Endothelial cell of umbilical vein (primary cell): Measurements from ENCODE around the gene ATXN2. TPM values are rescaled to one million over a fixed set of nuclear protein-coding genes. Genes with fewer than 3 reads are reported as not detected.

Experiments
- BruUV-seq: library from RNA; stranded (reverse); fragments of 400-500 nt; replicated peaks from 2 replicates; lab custom pipeline; 2021; lab: Mats Ljungman, UMichigan
- CTCF ChIA-PET: fragments of 300-600, 350-600 bp; sonication (Branson Sonifier 250); formaldehyde crosslinking; loops from one replicate; lab custom pipeline; 2021; ENCODE audit warnings: antibody characterized with exemption, inconsistent platforms; lab: Charles Lee
- POLR2A ChIA-PET: fragments of 300-600, 350-600 bp; sonication (Branson Sonifier 250); formaldehyde crosslinking; loops from one replicate; lab custom pipeline; 2021; ENCODE audit warnings: antibody characterized with exemption, inconsistent platforms; lab: Charles Lee
- DNase-seq: peaks from one replicate; pipeline ENCODE4 v3.0.0-alpha.2; 2011; ENCODE audit warnings: low read depth, low spot score
- FAIRE-seq: peaks from 2 replicates; lab custom pipeline; 2011; peaks lifted over from hg19 to GRCh38; lab: Jason Lieb, UNC
- H2AFZ ChIP-seq: 2 replicates; pipeline ENCODE4 v1.6.0; 2012; ENCODE audit warnings: low read depth, low read length, control low read depth, inconsistent platforms
- H3K27ac ChIP-seq: 2 replicates; pipeline ENCODE4 v1.5.1; 2011; ENCODE audit warnings: low read depth, mild to moderate bottlenecking, control low read depth, low read length, moderate library complexity; ENCODE audit not compliant: insufficient read depth
- H3K27me3 ChIP-seq, 2 experiments: 2 replicates each; pipeline versions ENCODE4 v1.6.0 to v1.6.1; 2011; ENCODE audit warnings: low read length in 2 of 2, mixed read lengths in 1 of 2; ENCODE audit not compliant: control insufficient read depth in 2 of 2, insufficient read depth in 2 of 2
- H3K36me3 ChIP-seq, 2 experiments: 2 replicates in 1 of 2; 3 replicates in 1 of 2; pipeline ENCODE4 v1.5.1; 2011; ENCODE audit warnings: low read length in 2 of 2, mild to moderate bottlenecking in 1 of 2, moderate library complexity in 1 of 2; ENCODE audit not compliant: control insufficient read depth in 2 of 2, insufficient read depth in 2 of 2; ENCODE audit errors: extremely low read depth in 1 of 2
- H3K4me1 ChIP-seq: 3 replicates; pipeline ENCODE4 v1.5.1; 2011; ENCODE audit warnings: mild to moderate bottlenecking, low read length; ENCODE audit not compliant: control insufficient read depth, insufficient read depth; ENCODE audit errors: extremely low read depth
- H3K4me2 ChIP-seq: 2 replicates; pipeline ENCODE4 v1.6.1; 2011; ENCODE audit warnings: low read length, control low read depth, mixed read lengths; ENCODE audit not compliant: insufficient read depth
- H3K4me3 ChIP-seq, 3 experiments: fragments of 200-600 bp in 1 of 3; sonication (generic), shearing (Covaris generic) in 1 of 3; replicated peaks in 1 of 3; 2 replicates each; pipeline ENCODE4 v1.5.1; 2011 to 2016; ENCODE audit warnings: control low read depth in 3 of 3, low read length in 3 of 3, mild to moderate bottlenecking in 2 of 3, inconsistent platforms in 1 of 3, low read depth in 1 of 3, moderate library complexity in 1 of 3; ENCODE audit not compliant: insufficient read depth in 1 of 3
- H3K79me2 ChIP-seq: 2 replicates; pipeline ENCODE4 v1.6.0; 2012; ENCODE audit warnings: low read length, inconsistent platforms; ENCODE audit not compliant: control insufficient read depth, insufficient read depth
- H3K9ac ChIP-seq: replicated peaks from 2 replicates; pipeline ENCODE3; 2011; ENCODE audit warnings: low read length, control low read depth; ENCODE audit not compliant: insufficient read depth; ENCODE audit errors: extremely low read depth
- H3K9me1 ChIP-seq: replicated peaks from 3 replicates; pipeline ENCODE4 v1.6.0; 2011; ENCODE audit warnings: mild to moderate bottlenecking, low read length; ENCODE audit not compliant: control insufficient read depth, insufficient read depth; ENCODE audit errors: extremely low read depth
- H3K9me3 ChIP-seq: replicated peaks from 2 replicates; pipeline ENCODE4 v1.5.1; 2012; ENCODE audit warnings: low read length, inconsistent platforms; ENCODE audit not compliant: control insufficient read depth, insufficient read depth
- H4K20me1 ChIP-seq: replicated peaks from 2 replicates; pipeline ENCODE3; 2011; ENCODE audit warnings: mild to moderate bottlenecking, low read length; ENCODE audit not compliant: control insufficient read depth, insufficient read depth; ENCODE audit errors: extremely low read depth
- EZH2 ChIP-seq: IDR thresholded peaks from 2 replicates; pipeline ENCODE4 v1.6.1; 2012; ENCODE audit warnings: borderline replicate concordance, low read depth, mild to moderate bottlenecking, moderate library complexity, low read length, inconsistent platforms; ENCODE audit not compliant: severe bottlenecking
- FOS ChIP-seq: IDR thresholded peaks from 2 replicates; pipeline ENCODE4 v1.6.1; 2011; ENCODE audit warnings: mild to moderate bottlenecking, low read length, moderate library complexity, borderline replicate concordance; ENCODE audit not compliant: insufficient read depth
- GATA2 ChIP-seq: IDR thresholded peaks from 2 replicates; pipeline ENCODE4 v1.7.0; 2011; ENCODE audit warnings: low read depth, mild to moderate bottlenecking, moderate library complexity, mixed read lengths, low read length; ENCODE audit not compliant: insufficient read length, insufficient read depth
- JUN ChIP-seq: IDR thresholded peaks from 2 replicates; pipeline ENCODE4 v1.6.1; 2011; ENCODE audit warnings: borderline replicate concordance, low read depth; ENCODE audit not compliant: insufficient read length, insufficient read depth
- MYC ChIP-seq: IDR thresholded peaks from one replicate; pipeline ENCODE4 v1.6.1; 2011; ENCODE audit warnings: mild to moderate bottlenecking, low read depth, low read length
- POLR2A ChIP-seq: IDR thresholded peaks from 2 replicates; pipeline ENCODE4 v1.6.1; 2012; ENCODE audit warnings: low read depth, mild to moderate bottlenecking, control low read depth, low read length
- POLR2AphosphoS5 ChIP-seq: IDR thresholded peaks from 2 replicates; pipeline ENCODE4 v1.6.1; 2012; ENCODE audit warnings: low read depth, mild to moderate bottlenecking, control low read depth, low read length, moderate library complexity; ENCODE audit not compliant: insufficient read depth
- dilution Hi-C: fragments of 300-500 bp; cut with MboI; formaldehyde crosslinking; loops from one replicate; pipeline ENCODE4 v1.15.0; 2019; ENCODE audit warnings: low sequenced_read_pairs; ENCODE audit not compliant: extremely low pct_ligation_motif_present
- intact Hi-C: fragments of 100-400 bp; cut with micrococcal nuclease; formaldehyde crosslinking; loops from one replicate; pipeline ENCODE4 v1.10.0; 2022
- polyA plus RNA-seq, 4 experiments: library from polyadenylated mRNA; depleted of rRNA in 3 of 4; stranded (reverse) in 3 of 4; unstranded in 1 of 4; fragments of >200 nt; gene quantifications; 2 replicates each; pipeline versions ENCODE4 v1.2.1 to v1.2.3, GENCODE V29; 2011 to 2012; ENCODE audit warnings: missing spikeins in 1 of 4
- total RNA-seq: library from RNA; stranded (reverse); gene quantifications from 2 replicates; pipeline ENCODE4 v1.2.3, GENCODE V29; 2021
- TF ChIP-seq, protein P1 (sequence below): IDR thresholded peaks from 2 replicates; pipeline ENCODE4 v1.6.1; 2011; ENCODE audit not compliant: insufficient read depth, insufficient read length
- TF ChIP-seq, protein P2 (sequence below), 2 donors: IDR thresholded peaks; 1 replicate in 1 of 2; 2 replicates in 1 of 2; pipeline ENCODE4 v1.5.1; 2011; ENCODE audit warnings: low read length in 2 of 2, mild to moderate bottlenecking in 2 of 2, moderate library complexity in 2 of 2, control low read depth in 1 of 2, inconsistent platforms in 1 of 2, low read depth in 1 of 2; ENCODE audit not compliant: insufficient read depth in 1 of 2; ENCODE audit errors: extremely low read depth in 1 of 2

ATXN2 gene
- total and polyA plus RNA-seq, 2 donors (not counting 3 experiments of a cell fraction or from before 2014, with no cell fraction given): 58.9 to 86.7 TPM

DNA sequence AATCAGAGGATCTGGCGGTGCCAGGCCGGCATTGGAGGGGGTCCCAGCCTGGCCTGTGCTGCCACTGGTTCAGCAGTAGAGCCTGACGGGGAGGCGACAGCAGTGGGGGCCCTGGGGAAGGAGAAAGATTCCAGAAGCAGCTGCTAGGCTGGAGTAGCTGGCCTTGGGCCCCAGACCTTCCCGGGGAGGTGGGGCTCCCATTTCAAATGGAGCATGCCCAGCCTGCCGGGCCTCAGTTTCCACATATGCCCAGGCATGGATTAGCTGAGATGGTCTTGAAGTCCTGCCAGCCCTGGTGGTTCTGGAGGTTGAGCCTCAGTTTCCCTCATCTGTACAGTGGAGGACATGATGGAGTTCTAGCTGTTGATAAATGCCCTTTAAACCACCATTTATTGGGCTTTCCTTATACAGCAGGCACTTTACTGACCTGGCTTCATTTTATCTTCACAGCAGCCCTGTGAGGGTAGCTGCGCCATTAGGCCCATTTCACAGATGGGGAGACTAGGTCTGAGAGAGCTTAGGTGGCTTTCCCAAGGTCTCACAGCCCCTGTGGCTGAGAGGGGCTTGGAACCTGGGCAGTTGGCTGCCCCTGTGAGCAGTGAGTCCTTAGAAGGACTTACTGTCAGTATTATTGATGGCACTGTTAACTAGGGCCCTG lies 171.6 kb downstream of the ATXN2 start:
- TF ChIP-seq POLR2AphosphoS5 (no peak), FOS (no peak), JUN (no peak), EZH2 (no peak), MYC (no peak), POLR2A (no peak), GATA2 (no peak)
- TF ChIP-seq, protein P1, sequence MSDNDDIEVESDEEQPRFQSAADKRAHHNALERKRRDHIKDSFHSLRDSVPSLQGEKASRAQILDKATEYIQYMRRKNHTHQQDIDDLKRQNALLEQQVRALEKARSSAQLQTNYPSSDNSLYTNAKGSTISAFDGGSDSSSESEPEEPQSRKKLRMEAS: no peak
- TF ChIP-seq, protein P2, sequence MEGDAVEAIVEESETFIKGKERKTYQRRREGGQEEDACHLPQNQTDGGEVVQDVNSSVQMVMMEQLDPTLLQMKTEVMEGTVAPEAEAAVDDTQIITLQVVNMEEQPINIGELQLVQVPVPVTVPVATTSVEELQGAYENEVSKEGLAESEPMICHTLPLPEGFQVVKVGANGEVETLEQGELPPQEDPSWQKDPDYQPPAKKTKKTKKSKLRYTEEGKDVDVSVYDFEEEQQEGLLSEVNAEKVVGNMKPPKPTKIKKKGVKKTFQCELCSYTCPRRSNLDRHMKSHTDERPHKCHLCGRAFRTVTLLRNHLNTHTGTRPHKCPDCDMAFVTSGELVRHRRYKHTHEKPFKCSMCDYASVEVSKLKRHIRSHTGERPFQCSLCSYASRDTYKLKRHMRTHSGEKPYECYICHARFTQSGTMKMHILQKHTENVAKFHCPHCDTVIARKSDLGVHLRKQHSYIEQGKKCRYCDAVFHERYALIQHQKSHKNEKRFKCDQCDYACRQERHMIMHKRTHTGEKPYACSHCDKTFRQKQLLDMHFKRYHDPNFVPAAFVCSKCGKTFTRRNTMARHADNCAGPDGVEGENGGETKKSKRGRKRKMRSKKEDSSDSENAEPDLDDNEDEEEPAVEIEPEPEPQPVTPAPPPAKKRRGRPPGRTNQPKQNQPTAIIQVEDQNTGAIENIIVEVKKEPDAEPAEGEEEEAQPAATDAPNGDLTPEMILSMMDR (IDR thresholded peaks at IDR 0.05; ENCODE audit: extremely low read depth in 1 of 2, insufficient read depth in 1 of 2, low read depth in 1 of 2, low read length in 2 of 2): no peak
- Histone ChIP-seq H3K36me3 (peaks cover 2 to 9% of the 10 kb centered on the region in 2 experiments), H3K4me2 (no peak overlapping the region), H2AFZ (no peak overlapping the region), H3K4me1 (peaks cover 74% of the 10 kb centered on the region), H3K9me3 (no peaks in the 10 kb centered on the region), H3K4me3 (no peak overlapping the region), H3K27ac (peak overlapping the region; percentile 72), H3K9me1 (no peaks in the 10 kb centered on the region), H3K79me2 (peaks cover 99% of the 10 kb centered on the region), H3K9ac (no peak overlapping the region), H4K20me1 (peaks cover 3% of the 10 kb centered on the region), H3K27me3 (no peaks in the 10 kb centered on the region)
- FAIRE-seq: peak; percentile 47
- BruUV-seq: no TSS peak
- dilution Hi-C loops (no loop called here), intact Hi-C loops (loop anchor here (1.0 kb wide), 2 partner anchors 17 to 19 kb away; no protein-coding TSS in a partner anchor)
- no peak for DNase-seq
- ChIA-PET CTCF (interaction anchor here (0.8 to 6.1 kb wide), 6 partner anchors 10 to 30 kb away, joined by 3 to 48 read pairs (median 4); no protein-coding TSS in a partner anchor), POLR2A (no interaction called here)
